NCI-H1105 (cell line): ENCODE results near the gene CD8A.
"Not testable (repeated sequence)": the region's sequence is repeated elsewhere in the genome, so short reads cannot be mapped to it uniquely, and the experiment has no call there.

Experiments
- DNase-seq: peaks from one replicate; lab custom pipeline; 2025; lab: John Stamatoyannopoulos, UW

CD8A gene

DNA sequence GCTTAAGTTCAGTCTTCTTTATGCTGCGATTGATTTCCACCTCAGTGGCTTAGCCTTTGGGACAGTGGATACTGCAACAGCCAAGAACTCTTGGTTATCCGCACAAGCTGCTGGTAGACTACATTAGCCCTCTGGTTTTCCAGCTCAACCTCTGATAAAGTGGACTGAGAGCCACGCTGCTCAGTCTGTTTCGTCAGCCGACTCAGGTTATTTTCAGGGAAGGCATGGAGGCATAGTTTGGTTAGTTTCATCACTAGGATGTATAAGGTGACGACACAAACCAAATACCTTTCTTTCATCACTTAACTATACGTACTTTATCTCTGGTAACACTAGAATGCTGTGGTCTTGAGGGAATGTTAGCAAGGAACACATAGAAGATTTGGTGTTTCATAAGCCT, 14.2 kb downstream of the CD8A start:
- no peak for DNase-seq

DNA sequence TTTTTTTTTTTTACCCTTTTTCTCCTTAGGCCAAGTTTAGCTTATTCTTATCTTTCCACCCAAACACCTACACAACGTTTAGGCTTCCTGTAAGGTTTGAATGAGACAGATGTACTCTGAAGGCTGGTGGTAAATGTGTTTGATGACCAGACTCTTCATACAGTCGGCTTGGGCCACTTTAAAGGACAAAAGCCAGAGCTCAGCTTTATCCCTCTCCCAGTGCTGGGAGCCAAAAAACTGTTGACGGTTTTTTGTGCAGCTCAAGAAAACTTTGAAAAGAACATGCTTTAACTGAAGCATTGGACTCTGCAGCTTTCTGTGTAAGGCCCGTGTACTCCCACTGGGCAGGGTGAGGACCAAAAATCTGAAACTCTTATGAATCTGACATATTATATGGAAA, 15.4 kb downstream of the CD8A start:
- DNase-seq, result no peak

DNA sequence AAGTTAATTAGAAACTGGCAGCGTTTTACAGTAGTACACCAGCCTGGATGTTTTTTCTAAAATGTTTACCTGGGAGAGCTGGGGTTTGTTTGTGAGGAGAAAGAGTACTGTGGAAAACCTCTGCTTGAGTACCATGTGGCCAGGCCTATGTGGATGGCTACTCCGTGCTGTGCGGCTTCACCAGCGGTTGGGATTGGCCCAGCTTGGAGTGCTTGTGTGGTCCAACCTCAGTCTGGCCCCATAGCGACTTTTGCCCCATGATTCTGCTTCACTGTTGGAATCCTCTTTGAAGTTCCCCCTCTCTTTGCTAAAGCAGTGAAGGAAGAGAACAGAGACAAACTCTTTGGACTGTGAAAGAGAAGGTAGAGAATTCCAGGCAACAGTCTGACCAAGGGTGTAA, 15.9 kb downstream of the CD8A start:
- DNase-seq, result no peak

DNA sequence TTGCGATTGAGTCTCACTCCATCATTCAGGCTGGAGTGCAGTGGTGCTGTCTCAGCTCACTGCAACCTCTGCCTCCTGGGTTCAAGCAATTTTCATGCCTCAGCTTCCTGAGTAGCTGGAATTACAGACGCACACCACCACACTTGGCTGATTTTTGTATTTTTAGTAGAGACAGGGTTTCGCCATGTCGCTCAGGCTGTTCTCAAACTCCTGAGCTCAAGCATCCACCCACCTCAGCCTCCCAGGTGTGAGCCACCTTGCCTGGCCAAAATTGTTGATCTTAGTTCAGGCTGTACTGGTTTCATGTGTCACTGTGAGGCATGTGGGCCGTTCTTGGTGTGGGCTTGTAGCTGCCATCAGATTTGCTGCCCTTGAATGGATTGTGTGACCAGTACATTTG, 18.1 kb downstream of the CD8A start:
- no peak for DNase-seq

DNA sequence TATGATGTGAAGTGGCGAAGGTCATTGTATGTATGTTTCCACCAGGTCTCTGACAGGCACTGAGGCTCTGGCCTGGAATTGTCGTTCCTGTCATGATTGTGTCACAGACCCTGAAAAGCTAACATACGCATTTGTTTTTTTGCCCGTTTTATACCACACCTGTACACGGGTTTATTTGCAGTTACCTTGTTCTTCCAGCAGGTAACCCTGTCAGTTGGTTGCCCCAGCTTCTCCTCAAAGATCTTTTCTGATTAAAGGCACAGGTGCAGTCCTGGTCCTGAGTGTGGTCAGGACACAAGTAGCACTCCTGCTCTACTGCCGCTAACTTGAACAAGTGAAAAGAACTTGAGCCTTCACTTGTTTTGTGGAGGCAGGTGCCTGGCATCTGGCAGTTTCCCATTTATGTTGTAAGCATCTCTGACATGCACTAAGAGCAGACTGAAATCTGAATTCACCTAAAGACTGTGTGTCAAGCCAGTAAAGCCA, 19.9 kb downstream of the CD8A start:
- DNase-seq, result no peak

DNA sequence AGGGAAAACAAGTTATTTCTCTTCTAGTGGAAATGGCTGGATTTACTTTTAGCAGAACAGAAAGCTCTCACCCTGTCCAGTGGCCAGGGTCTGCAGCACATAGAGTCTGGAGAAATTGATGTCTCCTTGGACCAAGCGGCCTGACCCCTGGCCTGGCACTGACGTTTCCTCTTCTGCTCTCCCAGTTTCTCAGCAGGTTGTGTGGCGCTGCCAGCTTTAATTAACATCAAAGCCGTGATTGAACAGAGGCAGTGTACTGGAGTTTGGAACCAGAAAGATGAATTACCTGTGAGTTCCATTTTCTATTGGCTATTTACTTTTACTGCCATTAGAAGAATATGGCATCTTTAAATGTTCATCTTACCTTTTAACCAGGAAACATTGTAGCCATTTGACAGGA, 20.9 kb downstream of the CD8A start:
- DNase-seq, result no peak

DNA sequence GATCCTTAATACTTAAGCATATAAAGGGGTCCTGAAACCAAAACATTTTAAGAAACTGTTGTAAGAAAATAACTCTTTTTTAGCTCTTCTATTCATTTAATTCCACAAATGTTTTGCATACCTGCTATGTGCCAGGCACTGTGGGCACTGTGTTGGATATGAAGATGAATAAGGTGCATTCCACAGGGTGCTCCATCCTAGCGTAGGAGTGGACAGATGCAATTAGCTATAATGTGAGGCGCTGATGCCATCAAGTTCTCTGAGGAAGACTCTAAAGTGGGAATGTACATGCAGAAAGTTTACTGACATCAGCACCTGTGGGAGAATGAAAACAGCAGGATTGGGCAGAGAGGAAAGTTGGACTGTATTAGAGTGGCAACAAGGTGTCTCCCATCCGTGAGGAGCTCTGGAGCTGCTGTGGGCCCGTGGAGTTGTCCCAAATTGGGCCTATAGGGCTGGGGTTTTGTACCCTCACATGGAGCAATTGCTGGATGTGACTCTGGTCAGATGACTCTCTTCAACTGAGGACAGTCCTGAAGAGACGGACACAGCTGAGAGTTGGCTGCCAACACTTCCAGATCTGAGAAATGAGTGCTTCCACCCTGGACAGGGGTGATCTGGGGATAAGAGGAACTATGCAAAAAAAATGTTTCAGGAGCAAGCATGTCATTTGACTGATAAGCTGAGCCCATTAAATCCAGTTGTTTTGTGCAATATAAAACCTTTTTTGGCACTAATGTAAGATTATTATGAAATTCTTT, 22.3 kb downstream of the CD8A start:
- no peak for DNase-seq

DNA sequence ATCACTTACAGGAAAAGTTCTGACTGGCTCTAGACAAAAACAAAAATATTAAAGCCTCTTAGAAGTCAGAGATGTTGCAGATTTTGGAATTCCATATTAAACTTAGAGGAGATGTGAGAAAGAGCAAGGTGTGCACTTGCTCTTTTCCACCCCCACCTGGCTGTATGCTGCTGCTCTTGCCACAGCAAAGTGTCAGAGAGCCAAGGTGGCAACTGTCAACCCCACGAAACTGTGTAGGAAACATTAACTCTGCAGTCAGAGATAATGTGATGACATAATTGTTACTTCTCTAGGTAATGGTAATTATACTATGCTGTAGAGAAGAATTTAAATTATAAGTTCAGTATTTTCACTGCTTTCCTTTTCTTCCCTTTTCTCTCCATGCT, 25.4 kb downstream of the CD8A start:
- DNase-seq, result no peak

DNA sequence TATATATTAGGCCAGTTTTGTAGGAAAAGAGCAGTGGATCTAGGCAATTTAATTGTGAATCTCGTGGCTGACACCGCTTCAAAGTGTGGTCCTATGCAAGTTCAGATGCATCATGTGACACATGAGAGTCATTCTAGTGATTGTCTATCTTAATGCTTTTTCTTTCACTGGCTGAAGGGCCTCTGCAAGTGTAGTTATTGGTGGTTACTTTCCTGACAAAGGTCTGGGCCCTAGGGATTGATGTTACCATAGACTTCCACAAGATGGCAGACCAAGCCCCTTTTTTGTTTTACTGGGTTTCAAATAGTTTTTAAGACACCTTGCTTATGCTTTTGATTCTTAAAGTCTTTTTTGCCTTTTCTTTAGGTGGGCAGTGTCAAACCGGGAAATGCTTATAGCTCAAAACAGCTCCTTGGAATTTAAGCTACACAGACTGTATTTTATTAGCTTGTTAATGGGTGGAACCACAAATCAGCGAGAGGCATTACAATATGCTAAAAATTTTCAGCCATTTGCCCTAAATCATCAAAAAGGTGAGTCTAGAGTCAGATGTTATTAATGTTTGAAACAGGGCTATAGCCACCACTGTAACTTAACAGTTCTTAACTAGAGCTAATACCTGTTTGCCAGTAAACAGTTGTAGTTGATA, 25.9 kb downstream of the CD8A start:
- DNase-seq, result peak; percentile 16

DNA sequence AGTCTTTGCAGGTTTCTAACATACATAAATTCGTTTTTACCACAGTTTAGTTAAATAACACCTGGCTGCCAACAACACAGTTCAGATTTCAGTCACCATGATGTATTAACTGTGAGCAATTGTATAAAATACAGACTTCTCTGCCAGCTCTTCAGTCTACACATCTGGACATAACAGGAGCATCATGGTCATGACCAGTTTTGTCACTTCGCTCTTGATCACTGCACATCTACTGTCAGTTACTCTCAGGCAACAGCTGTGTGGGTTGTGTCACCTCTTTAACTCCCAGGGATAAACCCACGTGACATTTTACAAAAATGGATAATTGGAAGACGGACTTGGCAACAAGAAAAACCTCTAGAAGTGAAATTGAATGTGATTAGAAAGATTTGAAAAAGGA, 30.3 kb downstream of the CD8A start:
- no peak for DNase-seq

DNA sequence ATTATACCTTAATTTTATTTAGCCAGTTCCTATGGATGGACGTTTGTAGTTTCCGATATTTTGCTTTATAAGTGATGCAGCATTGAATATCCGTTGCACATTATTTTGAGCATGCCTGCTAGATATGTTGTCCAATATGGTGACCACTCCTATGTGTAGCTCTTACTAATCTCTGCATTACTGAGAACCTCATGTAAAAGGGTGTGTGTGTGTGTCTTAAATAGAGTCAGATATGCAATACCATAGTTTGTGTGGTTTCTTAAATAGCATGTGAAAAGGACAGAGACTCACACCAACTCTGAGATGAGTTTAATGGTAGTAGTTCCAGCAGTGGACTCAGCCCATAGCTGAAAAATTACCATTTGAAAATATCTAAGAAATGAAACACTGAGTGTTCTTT, 32.3 kb downstream of the CD8A start:
- no peak for DNase-seq

DNA sequence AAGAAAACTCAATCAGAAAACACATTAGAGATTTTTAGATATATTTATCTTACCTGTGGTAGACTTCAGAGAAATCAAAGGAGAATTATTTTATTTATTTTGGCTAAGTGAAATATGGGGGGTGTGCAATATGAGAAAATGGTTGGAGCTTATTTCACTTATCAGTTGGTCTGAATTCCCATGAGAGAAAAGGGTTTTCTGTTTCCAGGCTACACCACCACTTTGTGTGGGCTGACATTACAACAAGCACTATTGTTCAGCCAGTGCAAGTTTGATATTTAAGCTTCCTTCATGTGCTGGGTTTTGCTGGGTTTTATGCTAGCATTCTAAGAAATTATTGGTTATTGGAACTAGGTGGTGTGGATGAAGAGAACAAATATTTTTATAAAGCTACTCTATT, 37.1 kb downstream of the CD8A start:
- no peak for DNase-seq

DNA sequence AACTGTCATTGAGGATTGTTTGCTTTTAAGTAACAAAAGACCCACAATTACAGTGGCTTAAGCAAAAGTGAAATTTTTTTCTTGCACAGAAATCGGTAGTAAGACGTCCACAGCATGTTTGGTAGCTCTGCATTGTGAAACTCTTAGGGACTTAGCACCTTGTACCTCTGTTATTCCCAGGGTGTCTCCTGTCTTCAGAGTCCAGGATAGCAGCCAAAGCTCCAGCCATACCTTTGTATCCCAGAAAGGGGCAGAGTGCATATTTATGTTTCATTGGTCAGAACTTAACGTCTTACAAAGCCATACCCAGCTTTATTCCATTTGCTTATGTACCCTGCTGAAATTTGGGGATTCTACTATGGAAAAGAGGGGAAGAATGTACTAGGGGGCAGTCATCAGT, 37.8 kb downstream of the CD8A start:
- DNase-seq, result no peak

DNA sequence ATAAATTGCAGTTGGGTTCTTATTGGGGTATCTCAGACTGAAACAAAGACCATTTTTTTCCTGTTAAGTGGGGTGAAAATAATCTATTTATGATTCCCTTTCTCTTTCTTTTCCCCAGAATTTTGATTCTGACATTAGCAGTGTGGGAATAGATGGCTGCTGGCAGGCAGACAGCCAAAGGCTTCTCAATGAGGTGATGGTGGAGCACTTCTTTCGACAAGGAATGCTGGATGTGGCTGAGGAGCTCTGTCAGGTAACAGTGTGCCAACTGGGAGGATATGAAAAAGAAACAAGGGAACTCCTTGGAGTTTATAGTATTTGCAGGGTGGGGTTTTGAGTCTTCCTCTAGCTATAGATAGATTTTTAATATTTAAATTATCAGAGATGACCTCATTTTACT, 38.9 kb downstream of the CD8A start:
- no peak for DNase-seq

DNA sequence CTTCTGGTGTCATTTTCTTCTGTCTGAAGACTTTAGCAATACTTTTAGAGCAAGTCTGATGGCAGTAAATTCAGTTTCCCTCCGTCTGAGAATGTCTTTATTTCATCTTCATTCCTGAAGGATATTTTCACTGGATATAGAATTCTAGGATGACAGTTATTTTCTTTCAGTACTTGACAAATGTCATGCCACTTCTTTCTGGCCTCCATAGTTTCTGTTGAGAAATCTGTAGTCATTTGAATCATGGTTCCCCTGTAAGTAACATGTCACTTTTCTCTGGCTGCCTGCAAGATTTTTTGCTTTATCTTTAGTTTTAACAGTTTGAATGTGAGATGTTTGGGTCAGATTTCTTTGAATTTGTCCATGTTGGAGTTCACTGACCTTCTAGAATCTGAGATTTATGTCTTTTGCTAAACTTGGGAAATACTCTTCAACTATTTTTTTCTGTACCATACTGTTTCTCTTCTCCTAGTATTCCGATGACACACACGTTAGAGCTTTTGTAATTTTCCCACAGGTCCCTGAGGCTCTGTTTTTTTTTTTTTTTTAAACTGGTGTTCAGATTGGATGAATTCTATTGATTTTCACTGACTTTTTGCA, 40.4 kb downstream of the CD8A start:
- no peak for DNase-seq

DNA sequence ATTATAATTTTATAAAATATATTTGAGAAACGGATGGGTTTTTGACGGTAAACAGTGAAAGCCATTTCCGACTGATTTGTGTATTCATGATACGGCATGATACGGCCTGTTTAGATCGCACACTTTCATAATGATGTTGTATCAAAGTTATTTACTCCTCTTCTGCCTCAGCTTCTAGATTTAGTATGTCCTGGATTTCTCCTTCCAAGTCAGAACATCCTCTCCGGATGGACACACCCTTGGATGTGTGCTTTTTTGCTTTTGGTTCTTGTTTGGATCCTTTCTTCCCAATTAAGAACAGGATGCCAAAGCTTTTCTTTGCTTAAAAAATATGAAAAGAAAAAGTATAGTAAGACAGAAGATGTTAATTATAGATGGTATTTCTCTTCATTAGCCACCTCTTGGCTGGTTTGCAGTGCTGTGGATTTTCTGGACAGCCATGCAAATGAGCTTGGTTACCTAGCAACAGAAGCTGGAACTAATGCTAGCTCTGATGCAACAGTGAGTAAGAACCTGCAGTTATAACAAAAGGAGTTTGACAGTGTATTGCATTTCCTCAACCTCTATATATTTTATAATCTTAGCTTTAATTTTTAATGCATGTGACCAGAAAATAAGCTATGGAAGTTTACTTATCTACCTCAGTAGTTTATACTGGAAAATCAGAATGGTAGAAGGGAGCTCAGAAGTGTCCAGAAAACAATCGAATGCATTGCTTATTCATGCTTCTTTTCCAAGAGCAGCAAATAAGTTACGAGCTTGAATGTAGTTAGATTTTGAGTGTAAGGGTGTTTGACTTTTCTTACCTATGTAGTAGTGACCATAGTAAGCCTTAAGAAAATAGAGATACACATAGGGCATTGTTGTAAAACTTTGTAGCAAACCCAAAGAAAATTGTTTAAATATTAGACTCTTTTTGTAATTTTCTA, 42.7 kb downstream of the CD8A start:
- DNase-seq, result no peak

DNA sequence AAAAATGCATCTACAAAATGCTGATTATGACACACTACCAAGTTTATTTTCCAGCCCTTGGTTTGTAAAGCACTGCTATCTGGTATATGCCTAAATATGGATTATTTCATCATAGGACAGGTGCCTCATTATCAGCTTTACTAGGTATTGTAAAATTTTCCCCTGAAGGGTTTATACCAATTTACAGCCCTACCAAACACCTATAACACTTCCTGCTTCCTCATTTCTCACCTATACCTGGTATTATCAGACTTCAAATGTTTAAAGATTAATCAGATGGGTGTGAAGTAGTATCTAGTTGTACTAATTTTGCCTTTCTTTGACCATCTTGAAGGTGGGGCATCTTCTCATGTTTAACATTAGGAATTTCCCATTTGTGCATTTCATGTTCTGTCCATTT, 43.8 kb downstream of the CD8A start:
- no peak for DNase-seq

DNA sequence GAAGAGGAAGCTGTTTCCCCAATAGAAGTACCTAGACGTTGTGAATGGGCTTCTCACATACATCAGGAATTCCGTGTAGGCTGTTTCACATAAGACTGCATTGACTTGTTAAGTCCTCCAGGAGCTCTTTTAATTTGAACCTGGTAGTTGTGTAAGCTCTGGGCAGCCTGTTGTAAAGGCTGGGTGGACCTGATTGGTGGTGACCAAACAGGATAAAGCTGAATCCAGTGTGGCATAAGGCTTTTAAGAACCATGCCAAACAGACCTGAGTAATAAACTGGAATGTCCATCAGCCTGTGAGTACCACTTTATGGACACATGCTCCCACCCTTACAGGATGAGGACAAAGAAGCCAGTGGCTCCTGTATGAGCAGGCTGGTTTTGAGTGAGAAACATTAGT, 46.6 kb downstream of the CD8A start:
- DNase-seq, result no peak

DNA sequence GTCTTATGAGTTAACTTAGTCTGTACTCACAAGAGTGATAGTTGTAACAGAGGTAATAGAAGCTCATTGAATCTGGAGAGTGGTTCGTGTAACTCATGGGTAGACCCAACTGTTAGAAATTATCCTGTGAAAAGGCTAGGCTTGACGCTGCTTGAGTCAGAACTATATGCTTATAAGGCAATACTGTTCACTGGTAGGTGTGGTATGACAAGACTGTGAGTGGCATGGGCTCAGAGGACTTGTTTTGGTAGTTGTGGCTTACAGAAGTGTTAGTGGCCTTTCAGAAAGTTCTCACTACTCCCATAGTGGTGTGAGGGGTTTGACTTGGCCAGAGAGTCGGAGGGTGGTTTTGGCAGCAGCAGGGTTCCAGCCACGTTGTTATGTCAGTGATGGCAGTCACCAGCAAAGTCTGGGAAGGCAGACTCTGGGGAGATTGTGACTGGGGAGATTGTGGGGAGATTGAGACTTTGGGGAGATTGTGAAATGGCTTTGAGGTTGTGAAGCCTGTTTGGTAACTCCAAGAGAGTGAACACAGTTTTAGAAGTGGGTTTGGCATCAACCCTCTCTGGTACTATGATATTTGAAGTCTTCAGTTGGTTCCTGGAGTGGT, 48.7 kb downstream of the CD8A start:
- not testable (repeated sequence) for DNase-seq

DNA sequence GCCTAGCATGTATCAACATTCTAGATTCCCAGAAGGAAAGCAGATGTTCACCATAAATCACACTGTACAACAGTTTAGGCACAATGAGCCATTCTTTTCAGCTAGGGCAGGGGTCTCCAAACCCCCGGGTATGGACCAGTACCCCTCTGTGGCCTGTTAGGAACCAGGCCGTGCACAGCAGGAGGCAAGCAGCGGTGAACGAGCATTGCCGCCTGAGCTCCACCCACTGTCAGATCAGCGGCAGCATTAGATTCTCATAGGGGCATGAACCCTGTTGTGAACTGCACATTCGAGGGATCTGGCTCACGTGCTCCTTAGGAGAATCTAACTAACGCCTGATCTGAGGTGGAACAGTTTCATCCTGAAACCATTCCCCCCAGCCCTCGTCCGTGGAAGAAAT, 50.8 kb downstream of the CD8A start:
- not testable (repeated sequence) for DNase-seq

DNA sequence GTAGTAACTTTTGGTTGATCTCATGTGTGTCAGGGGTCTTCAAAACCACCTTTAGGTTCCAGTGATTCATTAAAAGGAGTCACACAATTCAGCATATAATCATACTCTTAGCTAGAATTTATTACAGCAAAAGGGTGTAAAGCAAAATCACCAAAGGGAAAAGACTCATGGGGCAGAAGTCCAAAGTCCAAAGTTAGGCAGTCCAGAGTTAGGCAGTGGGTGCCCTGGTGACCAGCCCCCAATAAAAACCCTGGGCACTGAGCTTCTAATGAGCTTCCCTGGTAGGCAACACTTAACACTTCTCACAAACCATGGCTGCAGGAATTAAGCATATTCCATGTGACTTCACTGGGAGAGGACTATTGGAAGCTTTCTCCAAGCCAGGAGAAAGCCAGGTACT, 51.2 kb downstream of the CD8A start:
- not testable (repeated sequence) for DNase-seq

DNA sequence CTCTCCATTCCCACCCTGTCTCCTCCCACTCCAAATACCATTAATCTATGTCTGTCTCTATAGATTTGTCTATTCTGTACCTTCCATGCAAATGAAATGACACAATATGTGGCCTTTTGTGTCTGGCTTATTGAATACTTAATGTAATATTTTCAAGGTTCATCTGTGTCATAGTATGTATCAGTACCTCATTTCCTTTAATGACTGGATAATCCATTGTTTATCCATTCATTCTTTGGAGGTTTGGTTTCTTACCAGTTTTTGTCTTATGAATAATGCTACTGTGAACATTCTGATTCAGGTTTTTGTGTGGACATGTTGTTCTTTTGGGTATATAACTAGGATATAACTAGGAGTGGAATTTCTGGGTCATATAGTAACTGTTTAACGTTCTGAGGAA, 55.8 kb downstream of the CD8A start:
- DNase-seq, result not testable (repeated sequence)
